ENCODE data around the gene KCNMB1.

KCNMB1 gene

DNA sequence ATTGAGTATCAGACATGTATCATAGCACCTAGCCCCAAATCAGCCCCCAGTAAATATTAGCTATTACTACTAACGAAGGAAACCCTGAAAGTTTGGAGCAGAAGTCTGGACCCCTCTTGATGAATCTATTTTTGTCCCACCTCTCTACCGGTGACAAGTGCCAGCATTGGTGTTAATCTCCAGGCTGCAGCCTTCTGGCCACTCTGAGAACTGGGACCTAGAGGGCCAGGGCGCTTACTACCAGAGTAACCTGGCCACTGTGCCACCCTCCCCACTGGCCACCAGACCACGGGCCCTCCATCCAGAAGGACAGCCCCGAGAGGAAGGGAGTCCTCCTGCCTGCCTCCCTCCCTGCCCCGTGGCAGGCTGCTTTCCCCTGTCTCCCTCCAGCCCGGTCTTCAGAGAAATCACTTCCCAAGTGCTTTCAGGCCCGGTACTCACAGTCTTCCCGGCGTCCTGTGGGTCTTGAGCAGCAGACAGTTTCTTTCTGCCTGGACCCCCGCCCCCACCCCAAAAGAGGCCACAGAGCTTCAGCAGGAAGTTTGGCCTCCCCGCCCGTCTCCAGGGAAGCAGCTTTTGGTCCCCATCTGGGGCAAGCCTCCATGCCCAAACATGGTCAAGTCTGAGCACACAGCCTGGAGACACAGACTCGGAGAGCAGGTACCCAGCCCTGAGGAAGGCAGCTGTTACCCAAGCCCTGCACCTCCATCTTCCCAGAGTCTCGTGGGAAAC lies at the start of gene KCNMB1:
KCNMB1 (minus strand) TSS at position 550 of the 732 bp plus-strand sequence. CDS start 3,920 bp downstream, outside the sequence.
- H3K9me3 ChIP-seq (ENCODE audit: control insufficient read depth, low read depth, low read length): no peaks in the 10 kb centered on the region
- peaks cover 22% of the 10 kb centered on the region for H3K4me1 ChIP-seq (ENCODE audit: control insufficient read depth, low read depth, low read length)
- no peaks in the 10 kb centered on the region for H3K36me3 ChIP-seq (ENCODE audit: control insufficient read depth, low read depth, low read length)
- no peaks in the 10 kb centered on the region for H3K27me3 ChIP-seq (ENCODE audit: control insufficient read depth, insufficient read depth, low read length)
- no peak within 1 kb of the TSS for H3K9ac ChIP-seq (ENCODE audit: low read length)
- no peak within 1 kb of the TSS for H3K4me3 ChIP-seq (ENCODE audit: low read length)
- H3K27ac ChIP-seq (ENCODE audit: low read length): no peak within 1 kb of the TSS

GRCh38 chr5:170438581-170438980 lies 49.4 kb upstream of the KCNMB1 start:
- Histone ChIP-seq H3K27ac (ENCODE audit: low read length) (no peak overlapping the region), H3K4me1 (ENCODE audit: control insufficient read depth, low read depth, low read length) (peaks cover 21% of the 10 kb centered on the region), H3K4me3 (ENCODE audit: low read length) (no peak overlapping the region), H3K27me3 (ENCODE audit: control insufficient read depth, insufficient read depth, low read length) (no peaks in the 10 kb centered on the region), H3K9ac (ENCODE audit: low read length) (no peak overlapping the region), H3K9me3 (ENCODE audit: control insufficient read depth, low read depth, low read length) (no peaks in the 10 kb centered on the region), H3K36me3 (ENCODE audit: control insufficient read depth, low read depth, low read length) (no peaks in the 10 kb centered on the region)

DNA sequence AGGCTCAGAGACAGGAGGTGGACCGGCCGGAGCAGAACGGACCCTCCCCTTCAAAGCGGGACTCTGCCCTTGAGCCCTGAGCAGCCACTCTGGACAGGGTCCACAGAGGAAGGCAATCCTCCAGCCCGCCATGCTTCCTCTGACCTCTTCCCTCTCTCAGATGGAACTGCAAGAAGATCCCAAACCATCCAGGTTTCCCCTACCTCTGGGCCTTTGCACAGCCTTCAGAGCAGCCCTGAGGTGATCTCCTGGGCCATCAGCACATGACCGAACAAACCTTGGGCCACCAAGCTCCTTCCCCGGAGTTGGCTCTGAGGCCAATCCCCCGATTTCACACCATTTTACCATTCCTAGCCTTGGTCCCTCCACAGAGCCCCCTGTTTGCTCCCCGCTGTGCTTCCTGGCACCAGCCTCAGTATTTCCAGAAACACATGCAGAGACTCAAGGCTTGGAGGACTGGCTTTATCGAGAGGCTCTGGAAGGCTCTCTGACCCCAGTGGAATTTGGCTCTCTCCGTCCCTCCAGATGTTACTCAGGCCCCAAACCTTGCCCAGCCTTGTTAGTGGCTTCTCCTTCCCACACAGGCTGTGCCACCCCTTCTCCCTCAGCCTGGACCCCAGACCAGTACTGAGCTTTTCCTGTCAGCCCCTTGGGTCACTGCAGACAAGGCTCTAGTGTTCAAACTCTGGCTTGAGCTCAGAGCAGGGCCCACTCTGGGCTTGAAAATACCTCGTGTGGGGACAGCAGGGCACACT lies 48.6 kb upstream of the KCNMB1 start:
- H3K9me3 ChIP-seq (ENCODE audit: control insufficient read depth, low read depth, low read length): no peaks in the 10 kb centered on the region
- no peak overlapping the region for H3K9ac ChIP-seq (ENCODE audit: low read length)
- H3K4me3 ChIP-seq (ENCODE audit: low read length): no peak overlapping the region
- no peaks in the 10 kb centered on the region for H3K36me3 ChIP-seq (ENCODE audit: control insufficient read depth, low read depth, low read length)
- no peaks in the 10 kb centered on the region for H3K27me3 ChIP-seq (ENCODE audit: control insufficient read depth, insufficient read depth, low read length)
- H3K4me1 ChIP-seq (ENCODE audit: control insufficient read depth, low read depth, low read length): peaks cover 21% of the 10 kb centered on the region
- H3K27ac ChIP-seq (ENCODE audit: low read length): no peak overlapping the region

- peaks cover 21% of the 10 kb centered on the region for H3K4me1 ChIP-seq (ENCODE audit: control insufficient read depth, low read depth, low read length)
- H3K27me3 ChIP-seq (ENCODE audit: control insufficient read depth, insufficient read depth, low read length): no peaks in the 10 kb centered on the region
- H3K27ac ChIP-seq (ENCODE audit: low read length): no peak overlapping the region
- H3K9ac ChIP-seq (ENCODE audit: low read length): no peak overlapping the region
- no peaks in the 10 kb centered on the region for H3K9me3 ChIP-seq (ENCODE audit: control insufficient read depth, low read depth, low read length)
- no peaks in the 10 kb centered on the region for H3K36me3 ChIP-seq (ENCODE audit: control insufficient read depth, low read depth, low read length)
- no peak overlapping the region for H3K4me3 ChIP-seq (ENCODE audit: low read length)
These were observed 47.2 kb upstream of the KCNMB1 start for GRCh38 chr5:170436335-170436734.

- no peaks in the 10 kb centered on the region for H3K9me3 ChIP-seq (ENCODE audit: control insufficient read depth, low read depth, low read length)
- no peak overlapping the region for H3K9ac ChIP-seq (ENCODE audit: low read length)
- no peak overlapping the region for H3K4me3 ChIP-seq (ENCODE audit: low read length)
- H3K27me3 ChIP-seq (ENCODE audit: control insufficient read depth, insufficient read depth, low read length): no peaks in the 10 kb centered on the region
- H3K36me3 ChIP-seq (ENCODE audit: control insufficient read depth, low read depth, low read length): no peaks in the 10 kb centered on the region
- H3K4me1 ChIP-seq (ENCODE audit: control insufficient read depth, low read depth, low read length): peaks cover 21% of the 10 kb centered on the region
- H3K27ac ChIP-seq (ENCODE audit: low read length): no peak overlapping the region
These were observed 45.9 kb upstream of the KCNMB1 start for GRCh38 chr5:170434966-170435605.

GRCh38 chr5:170432669-170433068 lies 43.5 kb upstream of the KCNMB1 start:
- Histone ChIP-seq H3K4me1 (ENCODE audit: control insufficient read depth, low read depth, low read length) (peaks cover 7% of the 10 kb centered on the region), H3K9me3 (ENCODE audit: control insufficient read depth, low read depth, low read length) (no peaks in the 10 kb centered on the region), H3K4me3 (ENCODE audit: low read length) (no peak overlapping the region), H3K27ac (ENCODE audit: low read length) (no peak overlapping the region), H3K27me3 (ENCODE audit: control insufficient read depth, insufficient read depth, low read length) (no peaks in the 10 kb centered on the region), H3K36me3 (ENCODE audit: control insufficient read depth, low read depth, low read length) (no peaks in the 10 kb centered on the region), H3K9ac (ENCODE audit: low read length) (no peak overlapping the region)

- Histone ChIP-seq H3K36me3 (ENCODE audit: control insufficient read depth, low read depth, low read length) (no peaks in the 10 kb centered on the region), H3K4me1 (ENCODE audit: control insufficient read depth, low read depth, low read length) (peaks cover 13% of the 10 kb centered on the region), H3K27me3 (ENCODE audit: control insufficient read depth, insufficient read depth, low read length) (no peaks in the 10 kb centered on the region), H3K9me3 (ENCODE audit: control insufficient read depth, low read depth, low read length) (no peaks in the 10 kb centered on the region), H3K9ac (ENCODE audit: low read length) (no peak overlapping the region), H3K4me3 (ENCODE audit: low read length) (no peak overlapping the region), H3K27ac (ENCODE audit: low read length) (no peak overlapping the region)
These were observed 42.4 kb upstream of the KCNMB1 start for GRCh38 chr5:170431571-170431970.

DNA sequence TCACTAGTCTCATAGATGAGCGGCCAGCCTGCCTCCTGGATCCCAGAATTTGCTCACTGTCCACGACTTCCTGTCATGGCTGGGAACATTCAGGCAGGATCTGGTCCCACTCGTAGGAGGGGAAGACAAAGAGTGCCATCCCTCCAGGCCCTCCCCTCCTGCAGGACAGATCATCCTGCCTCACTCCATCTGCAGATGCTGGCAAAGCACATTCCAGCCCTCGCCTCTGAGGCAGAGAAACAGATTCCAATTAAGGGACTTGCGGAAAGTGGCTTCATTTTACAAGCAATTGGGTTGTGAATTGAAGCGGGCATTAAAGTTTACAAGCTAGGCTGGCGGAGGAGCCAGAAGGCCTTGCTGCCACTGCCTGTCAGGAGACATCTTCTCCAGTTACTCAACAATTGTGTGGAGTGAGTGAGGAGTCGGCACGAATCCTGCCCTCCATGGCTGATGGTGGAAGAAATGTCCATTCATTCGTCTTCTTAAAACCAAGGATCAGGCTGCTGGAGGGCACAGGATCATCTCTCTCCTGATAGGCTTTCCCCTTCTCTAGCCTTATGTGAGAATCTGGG lies 41.8 kb upstream of the KCNMB1 start:
- no peaks in the 10 kb centered on the region for H3K36me3 ChIP-seq (ENCODE audit: control insufficient read depth, low read depth, low read length)
- H3K9ac ChIP-seq (ENCODE audit: low read length): no peak overlapping the region
- no peaks in the 10 kb centered on the region for H3K9me3 ChIP-seq (ENCODE audit: control insufficient read depth, low read depth, low read length)
- H3K4me3 ChIP-seq (ENCODE audit: low read length): no peak overlapping the region
- no peak overlapping the region for H3K27ac ChIP-seq (ENCODE audit: low read length)
- no peaks in the 10 kb centered on the region for H3K27me3 ChIP-seq (ENCODE audit: control insufficient read depth, insufficient read depth, low read length)
- peaks cover 13% of the 10 kb centered on the region for H3K4me1 ChIP-seq (ENCODE audit: control insufficient read depth, low read depth, low read length)

- Histone ChIP-seq H3K27me3 (ENCODE audit: control insufficient read depth, insufficient read depth, low read length) (no peaks in the 10 kb centered on the region), H3K27ac (ENCODE audit: low read length) (no peak overlapping the region), H3K4me3 (ENCODE audit: low read length) (no peak overlapping the region), H3K9me3 (ENCODE audit: control insufficient read depth, low read depth, low read length) (no peaks in the 10 kb centered on the region), H3K4me1 (ENCODE audit: control insufficient read depth, low read depth, low read length) (peaks cover 13% of the 10 kb centered on the region), H3K36me3 (ENCODE audit: control insufficient read depth, low read depth, low read length) (no peaks in the 10 kb centered on the region), H3K9ac (ENCODE audit: low read length) (no peak overlapping the region)
These were observed 41.1 kb upstream of the KCNMB1 start for GRCh38 chr5:170430256-170430655.

DNA sequence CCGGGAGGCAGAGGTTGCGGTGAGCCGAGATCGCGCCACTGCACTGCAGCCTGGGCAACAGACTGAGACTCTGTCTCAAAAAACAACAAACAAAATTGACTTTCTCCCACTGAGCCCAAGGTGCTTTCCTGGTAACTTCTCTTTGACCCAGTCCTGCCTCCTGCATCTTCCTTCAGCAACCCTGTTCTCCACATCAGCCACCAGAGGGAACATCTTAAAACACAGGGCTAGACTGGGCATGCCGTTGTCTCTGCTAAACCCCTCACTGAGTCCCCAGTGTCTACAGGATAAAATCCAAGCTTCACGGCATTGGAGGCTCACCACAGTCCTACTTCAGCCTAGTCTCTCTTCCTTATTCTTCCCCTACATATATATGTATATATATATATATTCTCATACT lies 39.8 kb upstream of the KCNMB1 start:
- Histone ChIP-seq H3K9me3 (ENCODE audit: control insufficient read depth, low read depth, low read length) (no peaks in the 10 kb centered on the region), H3K9ac (ENCODE audit: low read length) (no peak overlapping the region), H3K4me3 (ENCODE audit: low read length) (no peak overlapping the region), H3K27ac (ENCODE audit: low read length) (no peak overlapping the region), H3K4me1 (ENCODE audit: control insufficient read depth, low read depth, low read length) (peaks cover 10% of the 10 kb centered on the region), H3K27me3 (ENCODE audit: control insufficient read depth, insufficient read depth, low read length) (no peaks in the 10 kb centered on the region), H3K36me3 (ENCODE audit: control insufficient read depth, low read depth, low read length) (no peaks in the 10 kb centered on the region)

DNA sequence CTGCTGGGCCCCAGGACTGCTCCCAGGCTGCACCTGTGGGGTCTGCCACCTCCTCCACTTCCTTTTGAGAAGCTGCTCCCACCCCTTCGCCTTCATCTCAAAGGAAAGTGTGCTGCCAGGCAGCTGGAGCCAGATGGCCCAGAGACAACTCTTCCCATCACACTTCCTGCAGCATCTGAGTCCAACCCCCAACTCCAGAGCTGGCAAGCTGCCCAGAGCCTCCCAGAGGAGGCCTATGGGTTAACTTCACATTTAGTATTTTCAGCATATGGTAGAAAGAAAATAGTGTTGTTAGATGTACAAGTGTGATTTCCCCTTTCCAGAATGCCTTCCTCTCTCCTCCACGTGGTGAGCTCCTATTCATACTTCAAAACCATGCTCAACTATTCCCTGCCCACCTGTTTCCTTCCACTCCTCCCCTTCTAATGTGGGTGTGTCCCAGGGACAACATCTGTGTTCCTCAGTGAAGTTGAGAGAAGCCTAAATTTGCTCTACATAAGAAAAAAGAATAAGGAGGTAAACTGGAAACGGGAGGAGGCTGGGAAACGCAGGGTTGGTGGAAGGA lies 38.6 kb upstream of the KCNMB1 start:
- Histone ChIP-seq H3K4me1 (ENCODE audit: control insufficient read depth, low read depth, low read length) (peaks cover 6% of the 10 kb centered on the region), H3K4me3 (ENCODE audit: low read length) (no peak overlapping the region), H3K27me3 (ENCODE audit: control insufficient read depth, insufficient read depth, low read length) (no peaks in the 10 kb centered on the region), H3K9me3 (ENCODE audit: control insufficient read depth, low read depth, low read length) (no peaks in the 10 kb centered on the region), H3K9ac (ENCODE audit: low read length) (no peak overlapping the region), H3K27ac (ENCODE audit: low read length) (no peak overlapping the region), H3K36me3 (ENCODE audit: control insufficient read depth, low read depth, low read length) (no peaks in the 10 kb centered on the region)

Data from iPS-18a (cell line).